M059J (cell line): ENCODE results near the gene ARL15. TPM values are rescaled to one million over a fixed set of nuclear protein-coding genes. Genes with fewer than 3 reads are reported as not detected.
A peak's percentile ranks its signal among the peaks of the same experiment; 100 is the strongest.

Source experiments
- DNase-seq: peaks from one replicate; pipeline ENCODE4 v3.0.0-alpha.2; 2012; ENCODE audit warnings: low read depth
- total RNA-seq: library from RNA; depleted of rRNA; stranded (reverse); fragments of >200 nt; shearing (Covaris generic); gene quantifications from 2 replicates; pipeline ENCODE4 v1.2.3, GENCODE V29; 2014

The ARL15 gene
- total RNA-seq, 1 experiment from 2014 or later = 20.6 TPM

- no peak for DNase-seq
Observed at GRCh38 chr5:53937467-53937866, 372.9 kb downstream of the ARL15 start.

DNA sequence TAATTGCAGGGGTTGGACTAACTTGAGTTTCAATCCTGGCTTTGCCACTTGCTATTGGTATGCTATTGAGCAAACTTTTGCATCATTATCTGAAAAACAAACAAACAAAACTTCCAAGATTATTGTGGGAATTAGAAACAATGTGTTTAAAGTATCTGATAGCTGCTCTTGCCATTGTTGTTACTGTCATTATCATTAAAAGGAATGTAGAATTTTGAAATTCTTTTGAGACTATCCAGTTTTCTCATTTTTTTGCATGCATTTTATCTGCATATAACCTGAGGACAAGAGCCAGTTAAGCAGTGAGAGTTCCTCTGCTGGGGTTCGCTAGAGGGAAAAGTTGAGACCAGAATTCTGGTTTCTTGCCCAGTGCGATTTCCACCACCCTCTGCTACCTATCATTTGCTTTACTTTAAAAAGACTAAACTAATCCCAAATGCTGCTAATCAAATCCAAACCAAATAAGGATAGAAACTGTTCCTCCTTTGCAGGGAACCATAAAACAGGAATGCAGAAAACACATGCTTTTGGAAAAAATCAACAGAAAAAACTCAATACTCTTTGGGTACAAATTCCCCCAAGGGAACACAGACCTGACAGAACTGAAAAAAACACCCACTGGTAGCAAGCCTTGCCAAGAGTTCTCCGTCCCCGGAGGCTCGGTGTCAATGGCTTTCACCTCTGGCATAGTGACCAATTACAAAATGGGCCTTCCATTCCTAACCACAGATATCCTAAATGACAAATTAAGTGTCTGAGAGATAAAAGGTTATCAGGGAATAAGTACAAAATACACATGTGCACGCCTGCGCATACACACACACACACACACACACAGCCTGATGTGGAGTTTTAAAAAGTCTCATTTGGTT, 373.7 kb downstream of the ARL15 start:
- no peak for DNase-seq

DNA sequence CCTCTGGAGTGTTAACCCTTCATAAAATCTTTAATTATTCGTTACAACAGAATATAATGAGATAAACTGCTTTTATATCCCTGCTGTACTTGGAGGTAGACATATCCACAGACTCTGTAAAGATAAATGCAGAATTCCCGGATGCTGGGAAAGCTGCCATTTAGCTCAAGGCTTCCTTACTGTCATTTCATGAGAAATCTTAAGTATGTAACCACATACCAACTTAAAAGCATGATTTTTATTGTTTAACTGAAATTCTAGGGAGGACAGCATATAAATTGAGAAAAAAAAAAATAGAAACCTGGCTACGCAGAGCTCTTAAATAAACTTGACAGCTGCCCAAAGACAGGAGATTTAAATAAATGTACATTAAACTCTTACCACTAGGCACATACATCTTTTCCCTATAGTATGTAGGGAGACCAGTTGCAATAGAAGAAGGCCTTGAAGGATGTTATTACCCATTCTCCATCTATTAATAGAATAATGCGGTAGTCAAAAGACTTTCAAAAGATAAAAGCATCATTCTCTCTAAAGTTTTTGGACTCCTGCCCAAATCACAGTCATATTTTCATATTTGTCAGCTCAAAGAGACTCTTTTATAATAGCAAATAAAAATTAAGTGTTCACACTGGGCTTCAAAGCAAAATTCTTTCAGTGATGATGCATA, 376.1 kb downstream of the ARL15 start:
- DNase-seq = peak; percentile 67

DNA sequence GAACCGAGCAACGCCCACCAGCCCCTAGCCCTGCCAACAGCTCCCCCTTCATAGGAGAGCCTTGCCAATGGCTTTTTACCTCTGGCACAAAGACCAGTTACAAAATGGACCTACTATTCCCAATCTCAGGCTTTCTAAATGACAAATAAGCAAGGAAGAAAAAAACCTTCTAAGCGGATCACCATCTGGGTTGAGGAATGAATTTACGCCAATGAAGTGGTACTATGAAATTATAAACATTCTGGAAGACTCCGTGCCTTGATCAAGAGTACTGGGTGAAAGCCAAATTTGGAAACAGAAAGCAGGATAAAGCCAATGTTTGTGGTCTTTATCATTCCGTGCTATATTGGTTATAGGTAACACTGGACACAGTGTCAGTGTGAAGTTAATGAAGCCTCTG, 378.0 kb downstream of the ARL15 start:
- no peak for DNase-seq

DNA sequence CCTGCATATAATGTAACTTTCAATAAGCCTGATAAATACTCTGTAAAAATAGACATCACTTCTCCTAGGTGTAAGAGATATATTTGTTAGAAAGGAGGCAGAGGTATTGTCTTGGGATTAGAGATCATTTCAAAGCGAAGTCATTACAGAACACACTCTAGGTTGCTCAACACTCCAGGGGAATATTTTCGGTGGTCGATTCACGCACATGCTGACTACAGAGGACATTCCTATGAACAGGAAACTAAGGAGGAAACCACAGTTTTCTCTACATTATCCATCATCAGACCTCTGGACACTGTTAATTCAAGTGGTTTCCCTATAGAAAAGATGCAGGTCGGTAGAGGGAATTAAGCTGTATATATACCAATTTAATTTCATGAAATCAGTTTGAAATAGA, 379.9 kb downstream of the ARL15 start:
- no peak for DNase-seq

- DNase-seq = no peak
Observed at GRCh38 chr5:53929570-53929969, 380.8 kb downstream of the ARL15 start.

GRCh38 chr5:53929152-53929551, 381.2 kb downstream of the ARL15 start:
- DNase-seq = no peak

DNA sequence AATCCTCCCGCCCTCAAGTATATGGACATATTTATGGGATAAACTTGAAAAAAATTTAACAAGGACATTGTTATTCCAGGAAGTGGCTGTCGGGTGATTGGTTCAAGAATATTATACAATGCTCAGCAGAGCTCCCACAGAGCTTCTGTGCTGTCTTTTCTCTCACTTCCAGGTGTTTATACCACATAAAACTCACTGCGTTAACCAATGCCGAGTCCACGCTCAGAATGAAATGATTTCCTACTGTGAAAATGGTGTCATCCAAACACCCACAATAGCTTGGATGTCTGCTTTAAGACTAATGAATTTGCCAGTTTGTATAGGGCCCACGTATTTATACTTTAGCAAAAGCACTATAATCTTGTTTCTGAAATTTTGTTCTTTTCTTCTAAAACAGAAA, 381.7 kb downstream of the ARL15 start:
- DNase-seq = no peak

DNA sequence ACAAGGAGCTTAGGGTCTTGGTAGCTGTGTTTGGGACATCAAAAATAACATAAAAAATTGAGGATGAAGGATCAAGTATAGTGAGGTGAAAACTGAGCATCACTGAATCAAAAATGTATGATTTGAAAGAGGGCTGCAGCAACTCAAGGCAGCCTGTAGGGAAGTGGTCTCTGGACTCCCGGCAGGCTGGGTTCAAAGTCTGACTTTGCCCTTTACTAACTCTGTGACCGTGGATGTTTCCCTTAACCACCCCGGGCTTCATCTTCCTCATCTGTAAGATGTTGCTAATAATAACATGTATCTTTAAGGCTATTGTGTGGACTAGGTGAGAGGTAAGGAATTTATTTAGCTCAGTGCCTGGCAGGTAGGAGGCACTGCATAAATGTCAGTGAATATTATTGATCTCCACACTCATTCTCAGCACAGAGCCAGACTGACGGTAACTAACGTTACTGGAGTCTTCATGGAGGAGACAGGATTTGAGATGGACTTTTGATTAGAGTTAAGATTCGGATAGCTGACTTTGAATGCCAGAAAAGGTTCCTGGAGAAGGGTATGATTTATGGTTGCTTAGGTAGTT, 382.6 kb downstream of the ARL15 start:
- DNase-seq = no peak

DNA sequence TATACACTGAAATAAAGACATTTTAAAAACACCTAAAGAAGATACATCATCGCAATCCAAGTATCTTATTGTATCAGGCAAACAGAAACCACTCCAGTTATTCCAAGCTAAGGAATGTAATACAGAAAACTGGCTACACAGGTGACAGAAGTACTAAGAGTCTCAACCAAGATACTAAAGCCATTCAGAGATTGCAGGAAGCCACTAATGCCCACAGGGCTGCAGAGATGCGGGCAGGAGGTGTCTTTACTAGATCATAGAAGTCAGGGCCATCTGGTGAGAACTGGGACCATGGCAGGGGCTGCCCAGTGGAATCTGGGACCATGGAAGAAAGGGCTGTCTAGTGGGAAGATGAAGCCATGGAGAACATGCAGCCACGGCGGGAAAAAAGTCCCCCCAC, 384.3 kb downstream of the ARL15 start:
- no peak for DNase-seq

DNA sequence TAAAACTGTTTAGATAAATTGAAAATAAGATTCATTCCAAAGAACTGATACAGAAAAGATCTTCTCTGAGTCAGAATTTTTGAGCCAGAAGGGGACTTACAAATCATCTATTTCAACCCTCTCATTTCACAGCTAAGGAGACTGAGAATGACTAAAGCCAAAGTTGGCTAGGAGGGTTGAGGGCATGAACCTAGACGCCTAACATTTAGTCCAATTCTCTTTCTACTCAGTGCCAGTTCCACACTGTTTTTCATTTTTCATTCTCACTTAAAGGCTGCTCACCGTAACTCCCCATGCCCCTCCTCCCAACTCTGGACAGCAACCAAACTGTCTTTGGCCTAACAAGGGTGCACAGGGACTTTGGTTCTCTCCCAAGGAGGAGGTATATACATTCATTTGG, 386.0 kb downstream of the ARL15 start:
- no peak for DNase-seq

GRCh38 chr5:53923961-53924360, 386.4 kb downstream of the ARL15 start:
- no peak for DNase-seq

DNA sequence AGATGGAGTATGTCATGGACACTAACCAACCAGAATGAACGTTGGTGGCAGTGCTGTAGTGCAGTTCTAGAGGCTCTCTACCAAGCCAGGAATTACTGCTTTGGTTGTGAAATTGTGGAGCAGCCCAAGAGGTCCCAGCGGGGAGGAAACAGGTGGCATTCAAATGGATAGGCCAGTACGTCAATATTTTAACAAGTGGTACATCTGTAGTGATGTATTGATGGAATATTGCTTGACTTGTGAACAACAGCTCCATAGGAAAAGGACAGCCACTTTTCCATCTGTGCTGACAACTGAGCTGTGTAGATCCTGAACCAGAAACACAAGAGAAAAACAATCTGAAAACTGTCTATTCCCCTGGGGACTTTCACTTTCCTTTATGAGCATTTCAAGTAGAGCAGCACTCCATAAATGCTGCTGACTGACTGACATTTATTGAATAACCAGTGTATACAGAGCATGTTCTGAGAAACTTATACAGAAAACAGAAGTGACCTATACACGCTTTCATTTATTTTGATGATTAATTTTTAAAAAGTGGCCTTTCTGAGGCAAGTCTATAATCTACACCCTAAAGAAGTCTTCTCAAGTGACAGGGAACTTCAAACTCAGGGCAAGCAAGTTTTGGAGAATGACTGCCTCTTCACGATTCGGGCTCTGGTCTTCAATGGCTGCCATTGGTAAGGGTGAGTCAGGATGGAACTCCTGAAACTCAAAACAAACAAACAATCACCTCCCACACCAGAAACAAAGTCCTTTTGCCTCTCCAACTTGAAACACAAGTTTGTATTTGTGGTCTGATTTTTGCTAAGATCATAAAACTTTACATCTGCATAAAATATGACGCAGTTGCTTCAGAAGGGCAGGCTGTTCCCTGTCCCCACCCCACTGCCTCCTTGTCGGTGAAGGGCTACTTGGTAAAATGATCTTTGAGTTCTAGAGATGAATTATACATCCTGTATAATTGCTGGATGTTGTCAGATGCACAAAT, 387.6 kb downstream of the ARL15 start:
- DNase-seq = no peak

DNA sequence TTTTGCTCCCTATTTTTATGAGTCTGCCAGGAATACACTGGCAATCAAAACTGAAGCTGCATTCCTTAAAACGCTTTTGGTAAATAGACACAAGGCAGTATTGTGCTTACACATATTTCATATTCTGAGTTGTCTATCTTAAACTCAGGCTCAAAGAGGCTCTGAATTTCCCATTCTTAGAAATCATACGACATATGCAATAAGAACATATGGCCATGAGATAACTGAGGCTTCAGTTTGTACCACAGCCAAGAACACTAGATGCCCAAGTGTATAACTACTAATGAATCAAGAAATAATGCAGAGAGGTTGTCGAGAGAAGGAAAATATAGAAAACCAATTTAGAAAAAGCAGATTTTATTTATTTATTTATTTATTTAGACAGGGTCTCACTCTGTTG, 392.5 kb downstream of the ARL15 start:
- no peak for DNase-seq

- DNase-seq = peak; percentile 61
Observed at GRCh38 chr5:53917095-53917494, 393.3 kb downstream of the ARL15 start.

- DNase-seq = no peak
Observed at GRCh38 chr5:53915120-53915519, 395.3 kb downstream of the ARL15 start.

- DNase-seq = no peak
Observed at GRCh38 chr5:53913941-53914340, 396.4 kb downstream of the ARL15 start.

DNA sequence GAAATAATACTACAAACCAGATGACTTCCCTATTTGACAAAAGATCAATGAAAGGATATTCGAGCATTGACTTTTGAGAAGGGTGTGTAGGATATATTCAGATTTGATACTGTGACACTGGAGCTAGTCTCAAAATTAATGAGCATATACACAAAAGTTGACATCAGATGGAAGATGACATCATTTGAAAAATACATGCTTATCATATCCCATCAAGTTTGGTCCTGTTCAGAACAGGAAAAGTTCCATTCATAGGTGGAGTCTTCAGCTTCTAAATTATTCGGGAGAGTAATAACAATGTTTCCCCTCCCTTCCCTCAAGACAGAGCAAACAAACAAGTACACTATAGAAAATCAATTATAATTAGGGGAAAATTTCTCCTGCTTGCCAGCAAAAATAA, 401.6 kb downstream of the ARL15 start:
- no peak for DNase-seq

DNA sequence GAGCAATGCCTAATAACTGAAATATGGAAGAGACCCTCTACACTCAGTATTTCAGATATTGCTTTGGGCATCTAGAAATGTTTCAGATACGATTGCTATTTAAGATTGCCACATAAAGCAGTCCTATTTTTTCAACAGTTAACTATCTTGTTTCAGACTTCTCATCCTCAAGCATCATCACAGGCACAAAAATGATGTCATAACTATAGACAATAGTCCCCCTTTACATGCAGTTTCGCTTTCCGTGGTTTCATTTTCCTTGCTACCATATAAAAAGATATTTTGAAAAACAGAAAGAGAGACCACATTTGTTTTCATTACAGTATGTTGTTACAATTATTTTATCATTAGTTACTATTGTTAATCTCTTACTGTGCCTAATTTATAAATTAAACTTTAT, 402.5 kb downstream of the ARL15 start:
- no peak for DNase-seq

- no peak for DNase-seq
Observed at GRCh38 chr5:53906736-53907135, 403.6 kb downstream of the ARL15 start.

- no peak for DNase-seq
Observed at GRCh38 chr5:53902296-53902907, 408.0 kb downstream of the ARL15 start.
